CD4-positive, alpha-beta T cell treated with Interleukin-6 for 4 hours (primary cell): ENCODE results near the gene LRRTM1.

Experiments used
- DNase-seq: peaks from one replicate; pipeline ENCODE4 v3.0.0-alpha.2; 2020; ENCODE audit warnings: mixed read lengths

The LRRTM1 gene

GRCh38 chr2:80302314-80303005 is 2.1 kb downstream of the LRRTM1 start:
- DNase-seq: no peak

GRCh38 chr2:80302001-80302313 is 2.6 kb downstream of the LRRTM1 start:
- no peak for DNase-seq

GRCh38 chr2:80300954-80301353 is 3.6 kb downstream of the LRRTM1 start:
- no peak for DNase-seq

- no peak for DNase-seq
Observed at GRCh38 chr2:80300346-80300745, 4.2 kb downstream of the LRRTM1 start.

GRCh38 chr2:80299661-80300060 is 4.9 kb downstream of the LRRTM1 start:
- no peak for DNase-seq

GRCh38 chr2:80298954-80299353 is 5.6 kb downstream of the LRRTM1 start:
- no peak for DNase-seq

- DNase-seq: no peak
Observed at GRCh38 chr2:80293039-80293438, 11.5 kb downstream of the LRRTM1 start.

GRCh38 chr2:80292474-80292873 is 12.1 kb downstream of the LRRTM1 start:
- no peak for DNase-seq

- no peak for DNase-seq
Observed at GRCh38 chr2:80291656-80292055, 12.9 kb downstream of the LRRTM1 start.

GRCh38 chr2:80288576-80288975 is 16.0 kb downstream of the LRRTM1 start:
- DNase-seq: no peak

- DNase-seq: no peak
Observed at GRCh38 chr2:80281049-80281448, 23.5 kb downstream of the LRRTM1 start.

GRCh38 chr2:80280598-80280997 is 24.0 kb downstream of the LRRTM1 start:
- DNase-seq: no peak

GRCh38 chr2:80269806-80270205 is 34.7 kb downstream of the LRRTM1 start:
- no peak for DNase-seq

GRCh38 chr2:80266231-80266630 is 38.3 kb downstream of the LRRTM1 start:
- DNase-seq: no peak

- DNase-seq: no peak
Observed at GRCh38 chr2:80259292-80259691, 45.3 kb downstream of the LRRTM1 start.

GRCh38 chr2:80258793-80259192 is 45.8 kb downstream of the LRRTM1 start:
- DNase-seq: no peak

- no peak for DNase-seq
Observed at GRCh38 chr2:80258341-80258740, 46.2 kb downstream of the LRRTM1 start.

GRCh38 chr2:80257450-80257849 is 47.1 kb downstream of the LRRTM1 start:
- DNase-seq: no peak

- no peak for DNase-seq
Observed at GRCh38 chr2:80256782-80257167, 47.8 kb downstream of the LRRTM1 start.

GRCh38 chr2:80255918-80256781 is 48.4 kb downstream of the LRRTM1 start:
- no peak for DNase-seq

- DNase-seq: no peak
Observed at GRCh38 chr2:80252294-80252986, 52.1 kb downstream of the LRRTM1 start.
